ENCODE measurements around the gene ADAM19. TPM values are rescaled to one million over a fixed set of nuclear protein-coding genes. Genes with fewer than 3 reads are reported as not detected.
A peak's percentile ranks its signal among the peaks of the same experiment; 100 is the strongest.

Gene ADAM19
- total and polyA plus RNA-seq, 2 experiments from 2014 or later = 9.1 to 13.2 TPM

GRCh38 chr5:157582731-157583620 is 7.4 kb upstream of the ADAM19 start:
- no peaks in the 10 kb centered on the region for H4K20me1 ChIP-seq (replicated peaks; ENCODE audit: insufficient read depth)
- no peak overlapping the region for H3K4me3 ChIP-seq
- no peaks in the 10 kb centered on the region for H3K36me3 ChIP-seq (ENCODE audit: insufficient read depth)
- TF ChIP-seq ZNF114 (CRISPR knock-in tag; IDR thresholded peaks at IDR 0.05) = no peak
- TF ChIP-seq, protein P1, sequence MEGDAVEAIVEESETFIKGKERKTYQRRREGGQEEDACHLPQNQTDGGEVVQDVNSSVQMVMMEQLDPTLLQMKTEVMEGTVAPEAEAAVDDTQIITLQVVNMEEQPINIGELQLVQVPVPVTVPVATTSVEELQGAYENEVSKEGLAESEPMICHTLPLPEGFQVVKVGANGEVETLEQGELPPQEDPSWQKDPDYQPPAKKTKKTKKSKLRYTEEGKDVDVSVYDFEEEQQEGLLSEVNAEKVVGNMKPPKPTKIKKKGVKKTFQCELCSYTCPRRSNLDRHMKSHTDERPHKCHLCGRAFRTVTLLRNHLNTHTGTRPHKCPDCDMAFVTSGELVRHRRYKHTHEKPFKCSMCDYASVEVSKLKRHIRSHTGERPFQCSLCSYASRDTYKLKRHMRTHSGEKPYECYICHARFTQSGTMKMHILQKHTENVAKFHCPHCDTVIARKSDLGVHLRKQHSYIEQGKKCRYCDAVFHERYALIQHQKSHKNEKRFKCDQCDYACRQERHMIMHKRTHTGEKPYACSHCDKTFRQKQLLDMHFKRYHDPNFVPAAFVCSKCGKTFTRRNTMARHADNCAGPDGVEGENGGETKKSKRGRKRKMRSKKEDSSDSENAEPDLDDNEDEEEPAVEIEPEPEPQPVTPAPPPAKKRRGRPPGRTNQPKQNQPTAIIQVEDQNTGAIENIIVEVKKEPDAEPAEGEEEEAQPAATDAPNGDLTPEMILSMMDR (conservative IDR thresholded peaks at IDR 0.05; ENCODE audit: low read depth in 2 of 2) = peak in 1 of 2 experiments; percentile 12; a peak in 1 of 4 replicates
- no peaks in the 10 kb centered on the region for H3K36me3 Mint-ChIP-seq (ENCODE audit: low read depth)
- H3K4me1 Mint-ChIP-seq = no peaks in the 10 kb centered on the region; the same call in 2 of the 3 replicates
- no peaks in the 10 kb centered on the region for H3K27me3 ChIP-seq (ENCODE audit: insufficient read depth)
- ATAC-seq = no peak
- H3K4me1 ChIP-seq (ENCODE audit: insufficient read depth) = no peaks in the 10 kb centered on the region
- no peak overlapping the region for H3K4me2 ChIP-seq
- H3K9me2 ChIP-seq (ENCODE audit: insufficient read depth) = no peaks in the 10 kb centered on the region
- no peak overlapping the region for H3K27ac Mint-ChIP-seq
- no peaks in the 10 kb centered on the region for H3K27me3 Mint-ChIP-seq (ENCODE audit: insufficient read depth, low read depth, poor library complexity)
- no peaks in the 10 kb centered on the region for H3K79me2 ChIP-seq (replicated peaks; ENCODE audit: insufficient read depth)
- H3K4me3 Mint-ChIP-seq = no peak overlapping the region
- DNase-seq (ENCODE audit: low spot score) = no peak
- H3K27ac ChIP-seq (ENCODE audit: low read depth) = no peak overlapping the region
- no peaks in the 10 kb centered on the region for H3F3A ChIP-seq (replicated peaks; ENCODE audit: low read depth)
- H2AFZ ChIP-seq = no peak overlapping the region
- H3K9me3 Mint-ChIP-seq = no peaks in the 10 kb centered on the region

DNA sequence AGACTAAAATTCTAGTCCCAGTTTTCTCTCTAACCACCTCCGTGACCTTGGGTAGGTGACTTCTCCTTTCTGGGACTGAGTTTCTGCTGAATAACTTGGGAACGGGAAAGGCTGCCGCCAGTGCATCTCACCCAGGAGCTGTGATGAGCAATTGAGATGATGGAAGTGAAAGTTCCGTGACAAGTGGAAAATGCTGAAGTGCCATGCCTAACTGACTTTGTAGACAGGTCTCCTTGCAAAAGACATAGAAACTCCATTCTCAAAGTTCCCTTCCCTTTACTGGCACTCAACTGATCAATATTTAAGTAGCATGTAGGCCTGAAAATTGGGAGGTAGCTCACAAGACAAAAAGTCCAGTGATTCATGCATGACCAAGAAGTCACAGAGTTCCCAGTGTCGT is 6.3 kb upstream of the ADAM19 start:
- Histone ChIP-seq H3K27me3 (ENCODE audit: insufficient read depth) (peaks cover 1% of the 10 kb centered on the region; the same call in 1 of the 2 replicates), H3K79me2 (replicated peaks; ENCODE audit: insufficient read depth) (no peaks in the 10 kb centered on the region), H3K36me3 (ENCODE audit: insufficient read depth) (no peaks in the 10 kb centered on the region), H3K27ac (ENCODE audit: low read depth) (no peak overlapping the region), H3K9me2 (ENCODE audit: insufficient read depth) (no peaks in the 10 kb centered on the region), H3F3A (replicated peaks; ENCODE audit: low read depth) (no peaks in the 10 kb centered on the region), H3K4me3 (no peak overlapping the region), H2AFZ (no peak overlapping the region), H3K4me2 (no peak overlapping the region), H3K4me1 (ENCODE audit: insufficient read depth) (0 out of 2 replicates have a peak, but pooled peaks cover 4% of the 10 kb centered on the region), H4K20me1 (replicated peaks; ENCODE audit: insufficient read depth) (no peaks in the 10 kb centered on the region)
- peaks cover 6% of the 10 kb centered on the region for H3K4me1 Mint-ChIP-seq
- no peak overlapping the region for H3K4me3 Mint-ChIP-seq
- no peaks in the 10 kb centered on the region for H3K9me3 Mint-ChIP-seq
- no peak overlapping the region for H3K27ac Mint-ChIP-seq
- ATAC-seq = no peak
- no peaks in the 10 kb centered on the region for H3K36me3 Mint-ChIP-seq (ENCODE audit: low read depth)
- no peak for DNase-seq (ENCODE audit: low spot score)
- peaks cover 3% of the 10 kb centered on the region for H3K27me3 Mint-ChIP-seq (ENCODE audit: insufficient read depth, low read depth, poor library complexity)
- TF ChIP-seq CREB1 (CRISPR knock-in tag; IDR thresholded peaks at IDR 0.05; ENCODE audit: low read depth) = no peak
- TF ChIP-seq STAT1 (IDR thresholded peaks at IDR 0.05; ENCODE audit: unreplicated experiment) = no peak
- TF ChIP-seq ZNF331 (CRISPR knock-in tag; IDR thresholded peaks at IDR 0.05; ENCODE audit: low read depth) = no peak
- TF ChIP-seq, protein P1 (conservative IDR thresholded peaks at IDR 0.05; ENCODE audit: low read depth in 2 of 2) = no peak
- no peak for TF ChIP-seq JUNB (IDR thresholded peaks at IDR 0.05; ENCODE audit: unreplicated experiment)
- no peak for TF ChIP-seq POLR2AphosphoS5 (IDR thresholded peaks at IDR 0.05; ENCODE audit: low read depth)
- TF ChIP-seq, protein P2, sequence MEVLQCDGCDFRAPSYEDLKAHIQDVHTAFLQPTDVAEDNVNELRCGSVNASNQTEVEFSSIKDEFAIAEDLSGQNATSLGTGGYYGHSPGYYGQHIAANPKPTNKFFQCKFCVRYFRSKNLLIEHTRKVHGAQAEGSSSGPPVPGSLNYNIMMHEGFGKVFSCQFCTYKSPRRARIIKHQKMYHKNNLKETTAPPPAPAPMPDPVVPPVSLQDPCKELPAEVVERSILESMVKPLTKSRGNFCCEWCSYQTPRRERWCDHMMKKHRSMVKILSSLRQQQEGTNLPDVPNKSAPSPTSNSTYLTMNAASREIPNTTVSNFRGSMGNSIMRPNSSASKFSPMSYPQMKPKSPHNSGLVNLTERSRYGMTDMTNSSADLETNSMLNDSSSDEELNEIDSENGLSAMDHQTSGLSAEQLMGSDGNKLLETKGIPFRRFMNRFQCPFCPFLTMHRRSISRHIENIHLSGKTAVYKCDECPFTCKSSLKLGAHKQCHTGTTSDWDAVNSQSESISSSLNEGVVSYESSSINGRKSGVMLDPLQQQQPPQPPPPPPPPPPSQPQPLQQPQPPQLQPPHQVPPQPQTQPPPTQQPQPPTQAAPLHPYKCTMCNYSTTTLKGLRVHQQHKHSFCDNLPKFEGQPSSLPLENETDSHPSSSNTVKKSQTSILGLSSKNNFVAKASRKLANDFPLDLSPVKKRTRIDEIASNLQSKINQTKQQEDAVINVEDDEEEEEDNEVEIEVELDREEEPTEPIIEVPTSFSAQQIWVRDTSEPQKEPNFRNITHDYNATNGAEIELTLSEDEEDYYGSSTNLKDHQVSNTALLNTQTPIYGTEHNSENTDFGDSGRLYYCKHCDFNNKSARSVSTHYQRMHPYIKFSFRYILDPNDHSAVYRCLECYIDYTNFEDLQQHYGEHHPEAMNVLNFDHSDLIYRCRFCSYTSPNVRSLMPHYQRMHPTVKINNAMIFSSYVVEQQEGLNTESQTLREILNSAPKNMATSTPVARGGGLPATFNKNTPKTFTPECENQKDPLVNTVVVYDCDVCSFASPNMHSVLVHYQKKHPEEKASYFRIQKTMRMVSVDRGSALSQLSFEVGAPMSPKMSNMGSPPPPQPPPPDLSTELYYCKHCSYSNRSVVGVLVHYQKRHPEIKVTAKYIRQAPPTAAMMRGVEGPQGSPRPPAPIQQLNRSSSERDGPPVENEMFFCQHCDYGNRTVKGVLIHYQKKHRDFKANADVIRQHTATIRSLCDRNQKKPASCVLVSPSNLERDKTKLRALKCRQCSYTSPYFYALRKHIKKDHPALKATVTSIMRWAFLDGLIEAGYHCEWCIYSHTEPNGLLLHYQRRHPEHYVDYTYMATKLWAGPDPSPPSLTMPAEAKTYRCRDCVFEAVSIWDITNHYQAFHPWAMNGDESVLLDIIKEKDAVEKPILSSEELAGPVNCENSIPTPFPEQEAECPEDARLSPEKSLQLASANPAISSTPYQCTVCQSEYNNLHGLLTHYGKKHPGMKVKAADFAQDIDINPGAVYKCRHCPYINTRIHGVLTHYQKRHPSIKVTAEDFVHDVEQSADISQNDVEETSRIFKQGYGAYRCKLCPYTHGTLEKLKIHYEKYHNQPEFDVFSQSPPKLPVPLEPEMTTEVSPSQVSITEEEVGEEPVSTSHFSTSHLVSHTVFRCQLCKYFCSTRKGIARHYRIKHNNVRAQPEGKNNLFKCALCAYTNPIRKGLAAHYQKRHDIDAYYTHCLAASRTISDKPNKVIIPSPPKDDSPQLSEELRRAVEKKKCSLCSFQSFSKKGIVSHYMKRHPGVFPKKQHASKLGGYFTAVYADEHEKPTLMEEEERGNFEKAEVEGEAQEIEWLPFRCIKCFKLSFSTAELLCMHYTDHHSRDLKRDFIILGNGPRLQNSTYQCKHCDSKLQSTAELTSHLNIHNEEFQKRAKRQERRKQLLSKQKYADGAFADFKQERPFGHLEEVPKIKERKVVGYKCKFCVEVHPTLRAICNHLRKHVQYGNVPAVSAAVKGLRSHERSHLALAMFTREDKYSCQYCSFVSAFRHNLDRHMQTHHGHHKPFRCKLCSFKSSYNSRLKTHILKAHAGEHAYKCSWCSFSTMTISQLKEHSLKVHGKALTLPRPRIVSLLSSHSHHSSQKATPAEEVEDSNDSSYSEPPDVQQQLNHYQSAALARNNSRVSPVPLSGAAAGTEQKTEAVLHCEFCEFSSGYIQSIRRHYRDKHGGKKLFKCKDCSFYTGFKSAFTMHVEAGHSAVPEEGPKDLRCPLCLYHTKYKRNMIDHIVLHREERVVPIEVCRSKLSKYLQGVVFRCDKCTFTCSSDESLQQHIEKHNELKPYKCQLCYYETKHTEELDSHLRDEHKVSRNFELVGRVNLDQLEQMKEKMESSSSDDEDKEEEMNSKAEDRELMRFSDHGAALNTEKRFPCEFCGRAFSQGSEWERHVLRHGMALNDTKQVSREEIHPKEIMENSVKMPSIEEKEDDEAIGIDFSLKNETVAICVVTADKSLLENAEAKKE (CRISPR knock-in tag; IDR thresholded peaks at IDR 0.05) = no peak

Measured in GM23338 (cell line).